AG09309 (cell line): ENCODE results near the gene SLC25A43.

ENCODE experiments used
- DNase-seq: peaks from one replicate; pipeline ENCODE4 v3.0.0-alpha.2; 2010; ENCODE audit warnings: low read depth
- H3K4me3 ChIP-seq: 2 replicates; pipeline ENCODE4 v1.5.1; 2011; ENCODE audit warnings: mild to moderate bottlenecking, low read depth, low read length, moderate library complexity; ENCODE audit not compliant: control insufficient read depth
- TF ChIP-seq, protein P1 (sequence below): IDR thresholded peaks from 2 replicates; pipeline ENCODE4 v1.5.1; 2011; ENCODE audit warnings: mild to moderate bottlenecking, low read depth, low read length, inconsistent platforms; ENCODE audit not compliant: insufficient read depth, control insufficient read depth; ENCODE audit errors: missing control alignments

Gene SLC25A43

DNA sequence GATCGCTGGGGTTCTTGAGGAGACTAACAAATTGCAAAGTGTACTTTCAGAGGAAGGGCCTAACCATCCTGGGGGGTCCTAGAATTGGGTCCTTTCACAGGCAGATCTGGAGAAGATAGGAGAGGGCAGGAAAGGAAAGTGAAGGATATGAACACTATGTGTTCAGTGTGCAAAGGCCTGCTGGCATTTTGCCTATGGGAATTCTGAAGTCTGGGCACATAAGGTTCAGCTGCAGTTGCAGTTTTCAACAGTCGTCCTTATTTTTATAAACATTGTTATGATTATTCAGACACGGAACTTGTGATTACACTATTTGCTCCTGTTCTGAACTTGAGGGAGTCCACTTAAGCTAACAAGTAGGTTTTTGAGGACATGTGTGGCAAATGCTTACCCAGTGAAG, 67.8 kb downstream of the SLC25A43 start:
- DNase-seq: no peak
- H3K4me3 ChIP-seq: no peak overlapping the region
- TF ChIP-seq, protein P1, sequence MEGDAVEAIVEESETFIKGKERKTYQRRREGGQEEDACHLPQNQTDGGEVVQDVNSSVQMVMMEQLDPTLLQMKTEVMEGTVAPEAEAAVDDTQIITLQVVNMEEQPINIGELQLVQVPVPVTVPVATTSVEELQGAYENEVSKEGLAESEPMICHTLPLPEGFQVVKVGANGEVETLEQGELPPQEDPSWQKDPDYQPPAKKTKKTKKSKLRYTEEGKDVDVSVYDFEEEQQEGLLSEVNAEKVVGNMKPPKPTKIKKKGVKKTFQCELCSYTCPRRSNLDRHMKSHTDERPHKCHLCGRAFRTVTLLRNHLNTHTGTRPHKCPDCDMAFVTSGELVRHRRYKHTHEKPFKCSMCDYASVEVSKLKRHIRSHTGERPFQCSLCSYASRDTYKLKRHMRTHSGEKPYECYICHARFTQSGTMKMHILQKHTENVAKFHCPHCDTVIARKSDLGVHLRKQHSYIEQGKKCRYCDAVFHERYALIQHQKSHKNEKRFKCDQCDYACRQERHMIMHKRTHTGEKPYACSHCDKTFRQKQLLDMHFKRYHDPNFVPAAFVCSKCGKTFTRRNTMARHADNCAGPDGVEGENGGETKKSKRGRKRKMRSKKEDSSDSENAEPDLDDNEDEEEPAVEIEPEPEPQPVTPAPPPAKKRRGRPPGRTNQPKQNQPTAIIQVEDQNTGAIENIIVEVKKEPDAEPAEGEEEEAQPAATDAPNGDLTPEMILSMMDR: no peak

DNA sequence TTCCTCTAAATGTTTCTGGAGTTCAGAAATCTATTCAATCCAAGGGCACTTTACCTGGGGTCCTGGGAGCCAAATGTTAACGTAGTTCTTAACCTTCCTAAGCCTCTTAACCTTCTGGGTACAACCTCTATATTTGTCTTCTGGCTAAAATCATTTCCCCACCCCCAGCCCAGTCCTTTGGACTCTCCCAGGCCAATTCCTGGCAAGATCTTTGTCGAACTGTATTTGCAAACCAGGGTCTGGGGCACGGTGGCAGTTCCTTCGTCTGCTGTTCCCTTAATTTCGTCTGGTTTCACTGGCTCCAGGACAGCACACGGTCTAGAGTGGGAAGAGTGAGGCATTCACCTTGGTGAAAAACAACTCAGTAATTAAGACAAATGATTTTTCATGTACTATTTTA, 68.3 kb downstream of the SLC25A43 start:
- DNase-seq: no peak
- no peak overlapping the region for H3K4me3 ChIP-seq
- TF ChIP-seq, protein P1: no peak

- H3K4me3 ChIP-seq: peak within 1 kb of the TSS; percentile 75
- no peak for DNase-seq
- TF ChIP-seq, protein P1: no peak
Observed at GRCh38 chrX:119467842-119468550, 68.9 kb downstream of the SLC25A43 start, which contains the start of gene SLC25A5. SLC25A5 (plus strand) TSS chrX:119468444; CDS start chrX:119468516, 72 bp downstream.

GRCh38 chrX:119468551-119469312, 69.6 kb downstream of the SLC25A43 start:
- TF ChIP-seq, protein P1: peak; percentile 57
- DNase-seq: no peak
- H3K4me3 ChIP-seq: peak overlapping the region; percentile 75

GRCh38 chrX:119469313-119469635, 70.1 kb downstream of the SLC25A43 start:
- TF ChIP-seq, protein P1: no peak
- DNase-seq: no peak
- peak overlapping the region; percentile 53 for H3K4me3 ChIP-seq

GRCh38 chrX:119474615-119475388, 75.7 kb downstream of the SLC25A43 start:
- DNase-seq: no peak
- no peak overlapping the region for H3K4me3 ChIP-seq
- TF ChIP-seq, protein P1: no peak
